HepG2 (cell line): ENCODE data around the gene PTCD1. TPM values are rescaled to one million over a fixed set of nuclear protein-coding genes. Genes with fewer than 3 reads are reported as not detected.
A peak's percentile ranks its signal among the peaks of the same experiment; 100 is the strongest.

ENCODE experiments used
- BRD4 ChIP-seq: sonication (generic); formaldehyde crosslinking; IDR thresholded peaks from 2 replicates; pipeline ENCODE4 v1.4.0; 2020; ENCODE audit warnings: missing genetic modification reagents
- CHCHD3 ChIP-seq: sonication (generic); formaldehyde crosslinking; IDR thresholded peaks from 2 replicates; pipeline ENCODE4 v1.8.0; 2022; ENCODE audit warnings: mild to moderate bottlenecking, missing genetic modification reagents, moderate library complexity
- HNF4G ChIP-seq, 2 experiments: sonication (generic) in 1 of 2; formaldehyde crosslinking in 1 of 2; IDR thresholded peaks; 2 replicates each; pipeline versions ENCODE4 v1.4.0 to v1.6.1; 2011 to 2020; ENCODE audit warnings: borderline replicate concordance in 2 of 2, low read depth in 2 of 2, mild to moderate bottlenecking in 2 of 2, low read length in 1 of 2, missing genetic modification reagents in 1 of 2, moderate library complexity in 1 of 2
- POLR2AphosphoS5 ChIP-seq: IDR thresholded peaks from 2 replicates; pipeline ENCODE4 v1.6.1; 2012; ENCODE audit warnings: low read depth, low read length
- SIN3A ChIP-seq: IDR thresholded peaks from 2 replicates; pipeline ENCODE4 v1.6.1; 2011; ENCODE audit warnings: low read depth, mild to moderate bottlenecking, control low read depth, low read length, borderline replicate concordance
- SKIL ChIP-seq: sonication (generic); formaldehyde crosslinking; IDR thresholded peaks from 2 replicates; pipeline ENCODE4 v1.8.0; 2022; ENCODE audit warnings: missing genetic modification reagents, mild to moderate bottlenecking, moderate library complexity, borderline replicate concordance
- TOPORS ChIP-seq: sonication (generic); formaldehyde crosslinking; IDR thresholded peaks from 2 replicates; pipeline ENCODE4 v1.8.0; 2023; ENCODE audit warnings: mild to moderate bottlenecking, missing genetic modification reagents
- ZNF17 ChIP-seq: sonication (generic); formaldehyde crosslinking; IDR thresholded peaks from 2 replicates; pipeline ENCODE4 v1.5.0; 2020; ENCODE audit warnings: mild to moderate bottlenecking, missing genetic modification reagents
- ZNF18 ChIP-seq: sonication (generic); formaldehyde crosslinking; IDR thresholded peaks from 2 replicates; pipeline ENCODE4 v1.8.0; 2022; ENCODE audit warnings: mild to moderate bottlenecking, missing genetic modification reagents; ENCODE audit not compliant: insufficient replicate concordance
- ZNF432 ChIP-seq: sonication (generic); formaldehyde crosslinking; IDR thresholded peaks from 2 replicates; pipeline ENCODE4 v1.5.0; 2020; ENCODE audit warnings: missing genetic modification reagents, mild to moderate bottlenecking, borderline replicate concordance
- ZNF512 ChIP-seq: sonication (generic); formaldehyde crosslinking; IDR thresholded peaks from 2 replicates; pipeline ENCODE4 v1.4.0; 2020; ENCODE audit warnings: mild to moderate bottlenecking, missing genetic modification reagents
- ZNF678 ChIP-seq: sonication (generic); formaldehyde crosslinking; IDR thresholded peaks from 2 replicates; pipeline ENCODE4 v1.4.0; 2020; ENCODE audit warnings: mild to moderate bottlenecking, missing genetic modification reagents
- ZNF704 ChIP-seq: sonication (generic); formaldehyde crosslinking; IDR thresholded peaks from 2 replicates; pipeline ENCODE4 v1.8.1; 2023; ENCODE audit warnings: mild to moderate bottlenecking, inconsistent platforms, moderate library complexity, missing genetic modification reagents, borderline replicate concordance
- ZSCAN9 ChIP-seq: IDR thresholded peaks from 2 replicates; pipeline ENCODE4 v1.6.1; 2016; ENCODE audit warnings: borderline replicate concordance
- ZXDC ChIP-seq: sonication (generic); formaldehyde crosslinking; IDR thresholded peaks from 2 replicates; pipeline ENCODE4 v1.5.0; 2020; ENCODE audit warnings: mild to moderate bottlenecking, missing genetic modification reagents
- polyA plus RNA-seq, 8 experiments: library from polyadenylated mRNA; depleted of rRNA in 3 of 8; stranded (reverse) in 7 of 8; unstranded in 1 of 8; fragments of >200 nt; fragmentation: Illumina TruSeq in 4 of 8; extraction: Trizol in 4 of 8; gene quantifications; 2 replicates each; pipeline versions ENCODE4 v1.2.1 to v1.2.3, GENCODE V29; 2011 to 2016; ENCODE audit warnings: low read depth in 4 of 8, missing spikeins in 1 of 8, mixed read lengths in 1 of 8; ENCODE audit not compliant: insufficient read depth in 1 of 8
- total RNA-seq, 5 experiments: library from RNA; depleted of rRNA; stranded (reverse); fragments of >200 nt; fragmentation: Illumina TruSeq; extraction: Trizol; gene quantifications; 2 replicates each; pipeline ENCODE4 v1.2.3, GENCODE V29; 2016; ENCODE audit warnings: low read depth in 1 of 5
- TF ChIP-seq, protein P1 (sequence below): sonication (generic); IDR thresholded peaks from 2 replicates; pipeline ENCODE4 v1.6.1; 2016; ENCODE audit warnings: low read depth, borderline replicate concordance

The PTCD1 gene
- total and polyA plus RNA-seq, 2 of the 13 experiments (the other 11 are each of a cell fraction or from before 2014, with no cell fraction given) = 3.0 to 8.4 TPM

DNA sequence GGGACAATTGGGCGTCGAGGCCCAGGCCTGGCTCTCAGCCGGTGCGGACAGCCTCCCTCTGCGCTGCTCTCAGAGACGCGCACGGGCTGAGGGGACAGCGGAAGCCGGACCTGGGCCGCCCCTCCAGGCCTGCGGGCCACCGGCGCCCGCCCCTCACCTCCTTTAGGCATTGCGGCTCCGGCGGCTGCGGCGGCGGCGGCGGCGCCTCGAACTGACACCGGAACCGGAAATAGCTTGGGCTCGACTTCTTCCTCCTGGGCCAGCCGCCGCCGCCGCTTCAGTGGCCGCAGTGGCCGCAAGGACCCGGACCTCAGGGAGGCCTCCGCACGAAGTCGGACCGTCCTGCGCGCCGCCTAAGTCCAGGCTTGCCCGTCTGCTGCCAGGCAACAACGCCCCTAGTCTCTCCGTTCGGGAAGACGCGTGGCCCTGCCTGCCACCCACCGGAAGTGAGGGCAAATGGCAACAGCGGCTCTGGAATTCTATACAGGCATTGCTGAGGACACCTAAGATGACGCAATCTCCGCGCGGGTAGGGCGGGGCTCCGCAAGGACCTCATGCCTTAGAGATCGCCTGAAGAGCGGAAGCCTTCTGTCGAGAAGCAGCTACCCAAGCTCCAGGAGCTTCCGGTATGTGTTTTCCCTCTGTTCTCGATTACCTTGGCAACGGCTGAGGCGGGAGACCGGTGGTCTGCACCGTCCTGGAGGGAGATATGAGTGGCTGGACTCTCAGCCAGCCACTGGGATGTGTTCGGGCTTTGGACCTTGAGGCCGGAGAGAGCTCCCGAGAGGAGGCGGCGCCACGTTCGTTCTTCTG lies 30.0 kb downstream of the PTCD1 start, which contains the start of the genes BUD31 and PDAP1 (continued):
- TF ChIP-seq POLR2AphosphoS5 (peak; percentile 91), ZSCAN9 (CRISPR knock-in tag) (peak; percentile 77; the same call in 1 of the 2 replicates), ZNF704 (no peak), ZNF512 (CRISPR knock-in tag) (no peak), SKIL (CRISPR knock-in tag) (no peak), CHCHD3 (0 out of 2 replicates have a peak, but pooled peaks have one; percentile 56), TOPORS (CRISPR knock-in tag) (peak; percentile 85), ZNF432 (no peak), ZNF678 (CRISPR knock-in tag) (no peak), ZNF17 (no peak), BRD4 (CRISPR knock-in tag) (peak; percentile 23; the same call in 1 of the 2 replicates), HNF4G (IDR thresholded peaks at IDR 0.05; ENCODE audit: borderline replicate concordance, low read depth, low read length) (peak; percentile 25; the same call in 1 of the 2 replicates), HNF4G (CRISPR knock-in tag; IDR thresholded peaks at IDR 0.05; ENCODE audit: borderline replicate concordance, low read depth) (no peak), SIN3A (peak; percentile 91), ZXDC (no peak), ZNF18 (CRISPR knock-in tag) (no peak)
- TF ChIP-seq, protein P1, sequence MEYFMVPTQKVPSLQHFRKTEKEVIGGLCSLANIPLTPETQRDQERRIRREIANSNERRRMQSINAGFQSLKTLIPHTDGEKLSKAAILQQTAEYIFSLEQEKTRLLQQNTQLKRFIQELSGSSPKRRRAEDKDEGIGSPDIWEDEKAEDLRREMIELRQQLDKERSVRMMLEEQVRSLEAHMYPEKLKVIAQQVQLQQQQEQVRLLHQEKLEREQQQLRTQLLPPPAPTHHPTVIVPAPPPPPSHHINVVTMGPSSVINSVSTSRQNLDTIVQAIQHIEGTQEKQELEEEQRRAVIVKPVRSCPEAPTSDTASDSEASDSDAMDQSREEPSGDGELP = no peak; the same call in 1 of the 2 replicates
